ENCODE data around the gene EIF2B4.

DNA sequence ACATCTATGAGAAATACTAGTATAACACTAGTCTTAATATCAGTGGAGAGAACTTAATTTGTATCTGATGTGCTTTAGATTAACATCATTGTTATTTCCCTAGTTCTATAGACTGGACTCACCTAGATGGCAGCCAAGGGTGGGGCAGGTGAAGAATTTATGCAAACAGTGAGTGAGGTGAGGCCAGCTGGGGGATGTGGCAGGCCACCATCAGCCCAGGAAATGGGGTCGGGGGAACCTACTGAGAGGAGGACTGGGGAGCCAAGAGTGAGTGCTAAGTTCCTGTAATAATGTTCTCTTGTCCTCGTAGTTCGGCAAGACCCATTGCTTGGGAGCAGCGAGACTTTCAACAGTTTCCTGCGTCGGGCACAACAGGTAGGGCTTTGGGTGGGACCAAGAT, 2.8 kb upstream of the EIF2B4 start:
- TF ChIP-seq, protein P1, sequence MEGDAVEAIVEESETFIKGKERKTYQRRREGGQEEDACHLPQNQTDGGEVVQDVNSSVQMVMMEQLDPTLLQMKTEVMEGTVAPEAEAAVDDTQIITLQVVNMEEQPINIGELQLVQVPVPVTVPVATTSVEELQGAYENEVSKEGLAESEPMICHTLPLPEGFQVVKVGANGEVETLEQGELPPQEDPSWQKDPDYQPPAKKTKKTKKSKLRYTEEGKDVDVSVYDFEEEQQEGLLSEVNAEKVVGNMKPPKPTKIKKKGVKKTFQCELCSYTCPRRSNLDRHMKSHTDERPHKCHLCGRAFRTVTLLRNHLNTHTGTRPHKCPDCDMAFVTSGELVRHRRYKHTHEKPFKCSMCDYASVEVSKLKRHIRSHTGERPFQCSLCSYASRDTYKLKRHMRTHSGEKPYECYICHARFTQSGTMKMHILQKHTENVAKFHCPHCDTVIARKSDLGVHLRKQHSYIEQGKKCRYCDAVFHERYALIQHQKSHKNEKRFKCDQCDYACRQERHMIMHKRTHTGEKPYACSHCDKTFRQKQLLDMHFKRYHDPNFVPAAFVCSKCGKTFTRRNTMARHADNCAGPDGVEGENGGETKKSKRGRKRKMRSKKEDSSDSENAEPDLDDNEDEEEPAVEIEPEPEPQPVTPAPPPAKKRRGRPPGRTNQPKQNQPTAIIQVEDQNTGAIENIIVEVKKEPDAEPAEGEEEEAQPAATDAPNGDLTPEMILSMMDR (IDR thresholded peaks at IDR 0.05) = no peak
- no peak for TF ChIP-seq POLR2A (IDR thresholded peaks at IDR 0.05)
- no peak for TF ChIP-seq EP300 (IDR thresholded peaks at IDR 0.05)

Data from tibial nerve (tissue), 4 donors.